Muscle of back (tissue), 10 donors: Measurements from ENCODE around the gene DMAC2L. TPM values are rescaled to one million over a fixed set of nuclear protein-coding genes. Genes with fewer than 3 reads are reported as not detected.

ENCODE experiments used
- polyA plus RNA-seq, 10 donors: library from polyadenylated mRNA; unstranded; fragments of 120-200 nt; gene quantifications; one replicate each; pipeline ENCODE4 v1.2.1, GENCODE V29; 2013; ENCODE audit not compliant: insufficient read length in 10 of 10

Gene DMAC2L
- polyA plus RNA-seq, 10 donors = 12.7 to 22.3 (median 15.2) TPM

Other genes starting within 250 kb of the DMAC2L start
- 10 to 100 TPM in 4 of 10 donors, 1 to 10 TPM in 6; 7.1 to 11.7 (median 9.4) TPM for gene VCPKMT, start 195.8 kb upstream of the DMAC2L start, polyA plus RNA-seq
- 10 to 100 TPM; 24.4 to 45.7 (median 36.3) TPM for gene SOS2, start 80.7 kb upstream of the DMAC2L start, polyA plus RNA-seq
- 1 to 10 TPM; 3.6 to 7.4 (median 5.8) TPM for gene L2HGDH, start 95 bp upstream of the DMAC2L start, polyA plus RNA-seq
- 1 to 10 TPM; 2.6 to 7.5 (median 4.9) TPM for gene CDKL1, start 84.6 kb downstream of the DMAC2L start, polyA plus RNA-seq
- 10 to 100 TPM; 28.8 to 47.0 (median 33.9) TPM for gene MAP4K5, start 220.2 kb downstream of the DMAC2L start, polyA plus RNA-seq
- 10 to 100 TPM in 2 of 10 donors, 1 to 10 TPM in 8; 6.1 to 11.0 (median 7.8) TPM for gene ATL1, start 247.8 kb downstream of the DMAC2L start, polyA plus RNA-seq